Thyroid gland (tissue), 4 donors: Measurements from ENCODE around the gene KPNA3.

ENCODE experiments used
- POLR2A ChIP-seq, 2 donors: fragments of 450-650 bp; IDR thresholded peaks; one replicate each; pipeline ENCODE4 v1.6.1; 2017; ENCODE audit warnings: antibody characterized with exemption in 2 of 2, mild to moderate bottlenecking in 2 of 2, moderate library complexity in 1 of 2
- TF ChIP-seq, protein P1 (sequence below), 6 experiments: fragments of 200-600 bp in 3 of 6; fragments of 450-650 bp in 3 of 6; sonication (generic) in 3 of 6; IDR thresholded peaks; one replicate each; pipeline ENCODE4 v1.5.1; 2016 to 2019; ENCODE audit warnings: antibody characterized with exemption in 6 of 6, mild to moderate bottlenecking in 2 of 6, inconsistent platforms in 1 of 6, moderate library complexity in 1 of 6

DNA sequence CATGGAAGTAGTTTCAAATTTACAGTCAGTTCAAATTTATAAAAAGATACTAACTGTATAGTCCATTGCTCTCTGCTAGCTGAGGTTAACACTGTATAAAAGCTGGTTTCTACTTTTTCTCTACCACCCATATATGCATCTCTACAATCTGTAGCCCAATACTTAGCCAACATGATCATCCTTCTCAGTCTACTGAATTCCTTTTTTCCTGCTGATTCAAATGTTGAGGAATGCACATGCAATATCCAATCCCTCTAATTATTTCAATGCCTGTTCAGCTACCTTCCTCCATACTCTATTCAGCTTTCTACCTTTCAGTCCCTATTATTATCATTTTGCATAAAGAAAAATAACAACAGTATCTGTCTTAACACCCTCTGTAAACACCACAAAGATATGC is 15.6 kb downstream of the KPNA3 start:
- no peak for TF ChIP-seq POLR2A (IDR thresholded peaks at IDR 0.05)
- TF ChIP-seq, protein P1, sequence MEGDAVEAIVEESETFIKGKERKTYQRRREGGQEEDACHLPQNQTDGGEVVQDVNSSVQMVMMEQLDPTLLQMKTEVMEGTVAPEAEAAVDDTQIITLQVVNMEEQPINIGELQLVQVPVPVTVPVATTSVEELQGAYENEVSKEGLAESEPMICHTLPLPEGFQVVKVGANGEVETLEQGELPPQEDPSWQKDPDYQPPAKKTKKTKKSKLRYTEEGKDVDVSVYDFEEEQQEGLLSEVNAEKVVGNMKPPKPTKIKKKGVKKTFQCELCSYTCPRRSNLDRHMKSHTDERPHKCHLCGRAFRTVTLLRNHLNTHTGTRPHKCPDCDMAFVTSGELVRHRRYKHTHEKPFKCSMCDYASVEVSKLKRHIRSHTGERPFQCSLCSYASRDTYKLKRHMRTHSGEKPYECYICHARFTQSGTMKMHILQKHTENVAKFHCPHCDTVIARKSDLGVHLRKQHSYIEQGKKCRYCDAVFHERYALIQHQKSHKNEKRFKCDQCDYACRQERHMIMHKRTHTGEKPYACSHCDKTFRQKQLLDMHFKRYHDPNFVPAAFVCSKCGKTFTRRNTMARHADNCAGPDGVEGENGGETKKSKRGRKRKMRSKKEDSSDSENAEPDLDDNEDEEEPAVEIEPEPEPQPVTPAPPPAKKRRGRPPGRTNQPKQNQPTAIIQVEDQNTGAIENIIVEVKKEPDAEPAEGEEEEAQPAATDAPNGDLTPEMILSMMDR (IDR thresholded peaks at IDR 0.05) = no peak
